Lung (tissue), 12 donors: ENCODE measurements around the gene RBMX2. TPM values are rescaled to one million over a fixed set of nuclear protein-coding genes. Genes with fewer than 3 reads are reported as not detected.
A peak's percentile ranks its signal among the peaks of the same experiment; 100 is the strongest.

Experiments used
- ATAC-seq: fragments of 200-7000 bp; cut with Tn5 transposase; one replicate; pipeline ENCODE4 v1.9.1; 2020; ENCODE audit warnings: moderate number of reproducible peaks; ENCODE audit not compliant: insufficient read depth, low FRiP score
- DNase-seq, 3 donors: peaks; one replicate each; pipeline ENCODE4 v3.0.0-alpha.2; 2013 to 2017
- H3K27ac ChIP-seq, 2 donors: one replicate each; pipeline ENCODE4 v1.5.1; 2013; ENCODE audit warnings: mild to moderate bottlenecking in 2 of 2, moderate library complexity in 2 of 2, control low read depth in 1 of 2, inconsistent platforms in 1 of 2, low read depth in 1 of 2, low read length in 1 of 2
- H3K27me3 ChIP-seq, 3 donors: one replicate each; pipeline ENCODE4 v1.5.1; 2013; ENCODE audit warnings: low read length in 2 of 3; ENCODE audit not compliant: control insufficient read depth in 3 of 3, insufficient read depth in 3 of 3
- H3K36me3 ChIP-seq, 4 donors: one replicate each; pipeline ENCODE4 v1.5.1; 2013; ENCODE audit warnings: low read length in 4 of 4, mild to moderate bottlenecking in 1 of 4, moderate library complexity in 1 of 4; ENCODE audit not compliant: control insufficient read depth in 4 of 4, insufficient read depth in 4 of 4
- H3K4me1 ChIP-seq, 5 donors: one replicate each; pipeline ENCODE4 v1.5.1; 2013; ENCODE audit warnings: low read length in 5 of 5, mild to moderate bottlenecking in 2 of 5, moderate library complexity in 1 of 5; ENCODE audit not compliant: control insufficient read depth in 5 of 5, insufficient read depth in 5 of 5
- H3K4me3 ChIP-seq: one replicate; pipeline ENCODE4 v1.5.1; 2013; ENCODE audit warnings: mild to moderate bottlenecking, control low read depth, moderate library complexity
- H3K9ac ChIP-seq, 2 donors: one replicate each; pipeline ENCODE4 v1.5.1; 2013; ENCODE audit warnings: low read length in 2 of 2, control low read depth in 1 of 2; ENCODE audit not compliant: insufficient read depth in 1 of 2
- H3K9me3 ChIP-seq, 4 donors: one replicate each; pipeline ENCODE4 v1.5.1; 2013; ENCODE audit warnings: low read length in 3 of 4, mild to moderate bottlenecking in 1 of 4, moderate library complexity in 1 of 4; ENCODE audit not compliant: control insufficient read depth in 4 of 4, insufficient read depth in 3 of 4
- CTCF ChIP-seq: IDR thresholded peaks from 2 replicates; pipeline ENCODE4 v1.5.1; 2012; ENCODE audit warnings: mild to moderate bottlenecking; ENCODE audit errors: control extremely low read depth, extremely low read depth
- WGBS, 2 donors: extraction: QIAGEN DNeasy Blood & Tissue Kit; methylation state at CpG; one replicate each; pipeline ENCODE4 v1.1.7; 2013; 5-methylcytosine and 5-hydroxymethylcytosine counted together
- polyA plus RNA-seq, 2 donors: library from polyadenylated mRNA; stranded (reverse); fragments of 200-250 nt; gene quantifications; one replicate each; pipeline ENCODE4 v1.2.1, GENCODE V29; 2013
- total RNA-seq, 2 donors: library from RNA; depleted of rRNA in 1 of 2; stranded (reverse); fragments of >200 nt in 1 of 2; gene quantifications; one replicate each; pipeline ENCODE4 v1.2.1, GENCODE V29; 2014 to 2021
- donor health status: control.
- donor health status: control.
- donor health status: Bipolar disorder and iron deficiency.
- donor health status: healthy.
- donor health status: DM: yes; HTN: yes; CAD: no.

RBMX2 gene
- total and polyA plus RNA-seq, 4 donors: 12.1 to 19.7 (median 16.6) TPM

- ATAC-seq (peak; percentile 66), DNase-seq (peak; percentile 35 to 53 (median 39))
- Histone ChIP-seq H3K36me3 (no peaks in the 10 kb centered on the region), H3K4me1 (no peaks in the 10 kb centered on the region), H3K27ac (no peak overlapping the region), H3K9ac (no peak overlapping the region), H3K27me3 (peaks cover 3 to 23% (median 14%) of the 10 kb centered on the region in 3 donors), H3K4me3 (no peak overlapping the region), H3K9me3 (no peaks in the 10 kb centered on the region)
- peak; percentile 15 for TF ChIP-seq CTCF
- 34 to 47% methylated on average over 5 of the region's 5 CpGs for WGBS, 2 donors
Observed at GRCh38 chrX:130393451-130394074, 8.2 kb upstream of the RBMX2 start.

GRCh38 chrX:130395341-130395740 lies 6.4 kb upstream of the RBMX2 start:
- Histone ChIP-seq H3K27me3 (peaks cover 3 to 26% (median 25%) of the 10 kb centered on the region in 3 donors), H3K4me1 (no peaks in the 10 kb centered on the region), H3K36me3 (no peaks in the 10 kb centered on the region), H3K4me3 (no peak overlapping the region), H3K9ac (no peak overlapping the region), H3K27ac (no peak overlapping the region), H3K9me3 (no peaks in the 10 kb centered on the region)
- WGBS, 2 donors: 63 to 78% methylated on average over 7 of the region's 7 CpGs
- no peak for TF ChIP-seq CTCF
- ATAC-seq: no peak
- no peak for DNase-seq

- Histone ChIP-seq H3K27me3 (peaks cover 0 to 11% (median 4%) of the 10 kb centered on the region in 3 donors), H3K27ac (peak overlapping the region; percentile 61 to 75), H3K36me3 (peaks cover 0 to 6% (median 2%) of the 10 kb centered on the region in 4 donors), H3K4me3 (peak overlapping the region; percentile 59), H3K4me1 (peaks cover 0 to 6% (median 0%) of the 10 kb centered on the region in 5 donors), H3K9me3 (peaks cover 0 to 3% (median 0%) of the 10 kb centered on the region in 4 donors), H3K9ac (peak overlapping the region in 1 of 2 donors; percentile 46)
- no peak for DNase-seq
- peak; percentile 42 for ATAC-seq
- 2 to 29% methylated on average over 12 to 13 of the region's 13 CpGs for WGBS, 2 donors
- TF ChIP-seq CTCF: no peak
Observed at GRCh38 chrX:130402208-130402684, 459 bp downstream of the RBMX2 start.
